Activated T-cell treated with anti-CD3 and anti-CD28 coated beads for 48 hours (primary cell): Measurements from ENCODE around the gene RAB14.
A peak's percentile ranks its signal among the peaks of the same experiment; 100 is the strongest.
"Not testable (repeated sequence)": the region's sequence is repeated elsewhere in the genome, so short reads cannot be mapped to it uniquely, and the experiment has no call there.

Experiments
- DNase-seq: peaks from one replicate; pipeline ENCODE4 v3.0.0-alpha.2; 2020; ENCODE audit warnings: low read depth

RAB14 gene

GRCh38 chr9:121156263-121156731 lies 45.4 kb downstream of the RAB14 start:
- no peak for DNase-seq

DNA sequence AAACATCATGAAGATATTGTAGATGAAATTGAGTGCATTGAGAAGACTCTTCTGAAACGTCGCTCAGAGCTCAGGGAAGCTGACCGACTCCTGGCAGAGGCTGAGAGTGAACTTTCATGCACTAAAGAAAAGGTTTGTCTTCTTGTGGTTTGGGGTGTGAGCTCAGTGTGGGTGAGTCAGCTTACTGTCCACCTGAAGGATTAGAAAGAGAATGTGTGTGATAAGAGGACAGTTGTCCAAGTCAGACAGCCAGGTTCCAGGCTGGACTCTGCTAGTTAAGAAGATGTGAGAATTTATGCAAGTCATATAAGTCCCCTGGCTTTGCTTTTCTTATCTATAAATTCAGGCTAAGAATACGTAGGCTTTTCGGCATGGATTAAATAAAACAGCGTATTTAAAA lies 46.9 kb downstream of the RAB14 start:
- no peak for DNase-seq

DNA sequence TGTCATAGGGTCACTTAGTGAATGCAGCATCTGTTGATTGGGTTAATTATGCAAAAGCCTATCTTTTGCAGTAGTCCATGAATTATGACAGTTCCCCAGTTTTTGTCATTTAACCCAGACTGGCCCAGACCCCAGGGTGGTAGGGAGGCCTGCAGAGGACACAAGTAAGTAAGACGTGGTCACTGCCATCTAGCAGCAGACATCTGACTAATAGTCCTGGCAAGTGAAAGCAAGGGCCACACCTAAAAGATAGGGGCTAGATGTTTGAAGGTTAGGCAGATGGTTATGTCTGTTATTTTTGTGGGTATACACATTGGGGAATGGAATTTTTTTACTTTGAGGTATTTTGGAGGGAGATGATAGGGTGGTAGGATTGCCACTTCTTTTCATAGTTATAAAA lies 48.0 kb downstream of the RAB14 start:
- no peak for DNase-seq

DNA sequence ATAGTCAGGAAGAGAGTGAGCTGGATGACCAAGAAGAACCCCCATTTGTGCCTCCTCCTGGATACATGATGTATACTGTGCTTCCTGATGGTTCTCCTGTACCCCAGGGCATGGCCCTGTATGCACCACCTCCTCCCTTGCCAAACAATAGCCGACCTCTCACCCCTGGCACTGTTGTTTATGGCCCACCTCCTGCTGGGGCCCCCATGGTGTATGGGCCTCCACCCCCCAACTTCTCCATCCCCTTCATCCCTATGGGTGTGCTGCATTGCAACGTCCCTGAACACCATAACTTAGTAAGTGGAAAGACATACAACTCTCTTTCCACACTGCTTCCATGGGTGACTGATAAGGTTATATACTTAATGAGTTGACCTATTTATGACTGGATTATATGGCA lies 51.5 kb downstream of the RAB14 start:
- DNase-seq = no peak

DNA sequence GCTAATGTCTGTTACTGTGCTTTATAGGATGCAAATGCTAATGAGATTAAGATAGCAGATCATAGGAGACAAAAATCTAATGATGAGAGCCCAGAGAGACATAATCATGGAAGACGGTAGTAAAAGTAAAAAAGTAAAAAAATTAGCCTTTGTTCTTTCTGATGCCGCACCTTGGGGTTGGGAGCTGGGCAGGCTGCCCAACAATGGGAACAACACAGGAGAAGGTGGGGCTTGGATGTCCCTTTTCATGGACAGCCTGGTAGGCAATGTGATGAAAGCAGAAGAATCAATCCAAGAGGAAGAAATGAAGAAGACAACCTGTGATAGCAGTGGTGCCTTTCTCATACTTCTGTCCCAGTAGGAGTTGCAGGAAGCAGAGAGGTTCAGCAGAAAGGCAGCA lies 57.2 kb downstream of the RAB14 start:
- no peak for DNase-seq

- no peak for DNase-seq
Observed at GRCh38 chr9:121143771-121144170, 57.9 kb downstream of the RAB14 start.

- DNase-seq = no peak
Observed at GRCh38 chr9:121141706-121142105, 60.0 kb downstream of the RAB14 start.

DNA sequence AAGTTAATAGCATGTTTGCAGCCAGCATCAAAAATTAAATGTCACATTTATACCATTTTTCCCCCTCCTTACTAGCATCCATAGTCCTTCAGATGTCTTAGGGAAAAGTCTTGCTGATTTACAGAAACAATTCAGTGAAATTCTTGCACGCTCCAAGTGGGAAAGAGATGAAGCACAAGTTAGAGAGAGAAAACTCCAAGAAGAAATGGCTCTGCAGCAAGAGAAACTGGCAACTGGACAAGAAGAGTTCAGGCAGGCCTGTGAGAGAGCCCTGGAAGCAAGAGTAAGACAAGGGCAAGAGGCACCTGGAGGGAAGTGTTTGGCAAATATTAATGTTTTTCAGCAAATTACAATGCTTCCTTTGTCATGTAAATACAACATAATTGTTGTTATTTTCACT lies 60.4 kb downstream of the RAB14 start:
- no peak for DNase-seq

- no peak for DNase-seq
Observed at GRCh38 chr9:121140162-121140561, 61.5 kb downstream of the RAB14 start.

GRCh38 chr9:121138973-121139372 lies 62.7 kb downstream of the RAB14 start:
- no peak for DNase-seq

DNA sequence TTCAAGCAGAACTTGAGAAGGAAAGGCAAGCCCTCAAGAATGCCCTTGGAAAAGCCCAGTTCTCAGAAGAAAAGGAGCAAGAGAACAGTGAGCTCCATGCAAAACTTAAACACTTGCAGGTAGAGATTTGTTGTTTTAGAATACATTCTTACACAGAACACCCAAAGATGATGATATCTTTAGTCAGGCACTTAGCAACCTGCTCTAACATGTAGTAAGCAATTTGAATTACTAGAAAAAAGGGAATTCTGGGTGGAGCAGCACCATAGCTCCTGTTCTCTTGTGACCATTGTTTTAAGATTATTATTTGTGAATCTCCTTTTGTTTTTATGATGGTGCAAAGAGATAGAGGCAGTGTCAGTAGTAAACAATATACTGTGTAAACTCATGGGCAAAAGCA lies 63.1 kb downstream of the RAB14 start:
- DNase-seq = no peak

GRCh38 chr9:121135642-121136041 lies 66.0 kb downstream of the RAB14 start:
- no peak for DNase-seq

DNA sequence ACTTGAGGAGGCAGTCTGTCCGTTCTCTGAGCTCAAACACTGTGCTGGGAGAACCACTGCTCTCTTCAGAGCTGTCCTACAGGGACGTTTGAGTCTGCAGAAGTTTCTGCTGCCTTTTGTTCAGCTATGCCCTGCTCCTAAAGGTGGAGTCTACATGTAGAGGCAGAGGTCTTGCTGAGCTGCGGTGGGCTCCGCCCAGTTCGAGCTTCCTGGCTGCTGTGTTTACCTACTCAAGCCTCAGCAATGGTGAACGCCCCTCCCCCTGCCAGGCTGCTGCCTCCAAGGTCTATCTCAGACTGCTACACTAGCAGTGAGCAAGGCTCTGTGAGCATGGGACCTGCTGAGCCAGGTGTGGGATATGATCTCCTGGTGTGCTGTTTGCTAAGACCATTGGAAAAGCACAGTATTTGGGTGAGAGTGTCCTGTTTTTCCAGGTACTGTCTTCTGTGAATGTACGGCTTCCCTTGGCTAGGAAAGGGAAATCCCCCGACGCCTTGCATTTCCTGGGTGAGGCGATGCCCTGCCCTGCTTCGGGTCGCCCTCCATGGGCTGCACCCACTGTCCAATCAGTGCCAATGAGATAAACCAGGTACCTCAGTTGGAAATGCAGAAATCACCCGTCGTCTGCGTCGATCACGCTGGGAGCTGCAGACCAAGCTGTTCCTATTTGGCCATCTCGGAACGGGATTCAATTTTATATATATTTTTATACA lies 68.4 kb downstream of the RAB14 start:
- DNase-seq = peak; percentile 35

DNA sequence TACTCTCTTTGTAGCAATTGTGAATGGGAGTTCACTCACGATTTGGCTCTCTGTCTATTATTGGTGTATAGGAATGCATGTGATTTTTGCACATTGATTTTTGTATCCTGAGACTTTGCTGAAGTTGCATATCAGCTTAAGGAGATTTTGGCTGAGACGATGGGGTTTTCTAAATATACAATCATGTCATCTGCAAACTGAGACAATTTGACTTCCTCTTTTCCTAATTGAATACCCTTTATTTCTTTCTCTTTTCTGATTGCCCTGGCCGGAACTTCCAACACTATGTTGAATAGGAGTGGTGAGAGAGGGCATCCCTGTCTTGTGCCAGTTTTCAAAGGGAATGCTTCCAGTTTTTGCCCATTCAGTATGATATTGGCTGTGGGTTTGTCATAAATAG lies 72.3 kb downstream of the RAB14 start:
- DNase-seq = not testable (repeated sequence)
